Thyroid gland (tissue), 4 donors: ENCODE data around the gene TSPAN6. TPM values are rescaled to one million over a fixed set of nuclear protein-coding genes. Genes with fewer than 3 reads are reported as not detected.

Experiments
- DNase-seq, 2 donors: peaks; one replicate each; pipeline ENCODE4 v3.0.0-alpha.2; 2019
- H3K27ac ChIP-seq, 3 donors: fragments of 200-600 bp; sonication (generic); 1 replicate in 2 of 3; 2 replicates in 1 of 3; pipeline ENCODE4 v1.5.1; 2016 to 2019; ENCODE audit warnings: mild to moderate bottlenecking in 1 of 3, moderate library complexity in 1 of 3
- H3K27me3 ChIP-seq: fragments of 200-600 bp; sonication (generic); one replicate; pipeline ENCODE4 v1.5.1; 2019
- H3K36me3 ChIP-seq, 2 donors: fragments of 200-600 bp; sonication (generic); one replicate each; pipeline ENCODE4 v1.5.1; 2016 to 2019
- H3K4me1 ChIP-seq, 2 donors: fragments of 200-600 bp; sonication (generic); one replicate each; pipeline ENCODE4 v1.5.1; 2017 to 2019
- H3K4me3 ChIP-seq, 3 donors: fragments of 200-600 bp; sonication (generic); replicated peaks in 1 of 3; 1 replicate in 2 of 3; 2 replicates in 1 of 3; pipeline ENCODE4 v1.5.1; 2016; ENCODE audit warnings: mild to moderate bottlenecking in 1 of 3
- H3K9me3 ChIP-seq: fragments of 200-600 bp; sonication (generic); one replicate; pipeline ENCODE4 v1.5.1; 2017
- CTCF ChIP-seq, 6 experiments: fragments of 200-600 bp in 3 of 6; fragments of 450-650 bp in 3 of 6; sonication (generic) in 3 of 6; IDR thresholded peaks; one replicate each; pipeline ENCODE4 v1.5.1; 2016 to 2019; ENCODE audit warnings: antibody characterized with exemption in 6 of 6, mild to moderate bottlenecking in 2 of 6, inconsistent platforms in 1 of 6, moderate library complexity in 1 of 6
- POLR2A ChIP-seq, 2 donors: fragments of 450-650 bp; IDR thresholded peaks; one replicate each; pipeline ENCODE4 v1.6.1; 2017; ENCODE audit warnings: antibody characterized with exemption in 2 of 2, mild to moderate bottlenecking in 2 of 2, moderate library complexity in 1 of 2
- WGBS, 2 donors: methylation state at CpG; one replicate each; pipeline ENCODE4 v1.1.5; 2017; 5-methylcytosine and 5-hydroxymethylcytosine counted together
- intact Hi-C: fragments of 100-400 bp; cut with DNase I; formaldehyde crosslinking; loops from one replicate; pipeline ENCODE4 v1.15.1; 2023
- total RNA-seq, 4 donors: library from RNA; depleted of rRNA; stranded (reverse); fragments of >200 nt; gene quantifications; one replicate each; pipeline ENCODE4 v1.2.3, GENCODE V29; 2016

Gene TSPAN6
- total RNA-seq, 4 donors from 2014 or later, result 33.5 to 45.9 (median 35.2) TPM

GRCh38 chrX:100600758-100601157 lies 35.8 kb downstream of the TSPAN6 start:
- intact Hi-C loops, result no loop called here
- WGBS, 2 donors, result 44 to 68% methylated on average over 1 of the region's 1 CpG

GRCh38 chrX:100600340-100600739 lies 36.3 kb downstream of the TSPAN6 start:
- H3K36me3 ChIP-seq, result no peaks in the 10 kb centered on the region
- DNase-seq, result no peak
- no peaks in the 10 kb centered on the region for H3K4me1 ChIP-seq
- no peaks in the 10 kb centered on the region for H3K9me3 ChIP-seq
- no peak for TF ChIP-seq CTCF (IDR thresholded peaks at IDR 0.05)
- TF ChIP-seq POLR2A (IDR thresholded peaks at IDR 0.05), result no peak
- H3K27ac ChIP-seq, result no peak overlapping the region
- no peaks in the 10 kb centered on the region for H3K27me3 ChIP-seq
- no peak overlapping the region for H3K4me3 ChIP-seq
- intact Hi-C loops, result no loop called here

More at GRCh38 chrX:100600758-100601157, 35.8 kb downstream of the TSPAN6 start:
- DNase-seq, result no peak
- no peak overlapping the region for H3K27ac ChIP-seq
- no peaks in the 10 kb centered on the region for H3K27me3 ChIP-seq
- H3K36me3 ChIP-seq, result no peaks in the 10 kb centered on the region
- H3K4me1 ChIP-seq, result no peaks in the 10 kb centered on the region
- no peak for TF ChIP-seq POLR2A (IDR thresholded peaks at IDR 0.05)
- no peak for TF ChIP-seq CTCF (IDR thresholded peaks at IDR 0.05)
- no peaks in the 10 kb centered on the region for H3K9me3 ChIP-seq
- no peak overlapping the region for H3K4me3 ChIP-seq

- no peaks in the 10 kb centered on the region for H3K9me3 ChIP-seq
- H3K27ac ChIP-seq, result no peak overlapping the region
- H3K4me3 ChIP-seq, result no peak overlapping the region
- H3K27me3 ChIP-seq, result no peaks in the 10 kb centered on the region
- no peak for DNase-seq
- no peaks in the 10 kb centered on the region for H3K36me3 ChIP-seq
- TF ChIP-seq POLR2A (IDR thresholded peaks at IDR 0.05) (no peak), CTCF (IDR thresholded peaks at IDR 0.05) (no peak)
- intact Hi-C loops, result no loop called here
- H3K4me1 ChIP-seq, result no peaks in the 10 kb centered on the region
- 94% methylated on average over 8 of the region's 9 CpGs; no CpG with 5 or more reads in 1 of the 2 donors for WGBS, 2 donors
Observed at GRCh38 chrX:100599456-100599855, 37.1 kb downstream of the TSPAN6 start.

GRCh38 chrX:100596601-100597000 lies 40.0 kb downstream of the TSPAN6 start:
- TF ChIP-seq CTCF (IDR thresholded peaks at IDR 0.05), result no peak
- no peak for TF ChIP-seq POLR2A (IDR thresholded peaks at IDR 0.05)
- no peak overlapping the region for H3K4me3 ChIP-seq
- no peak overlapping the region for H3K27ac ChIP-seq
- H3K9me3 ChIP-seq, result no peaks in the 10 kb centered on the region
- no peaks in the 10 kb centered on the region for H3K4me1 ChIP-seq
- WGBS, 2 donors, result 68 to 90% methylated on average over 2 of the region's 2 CpGs
- intact Hi-C loops, result no loop called here
- no peaks in the 10 kb centered on the region for H3K36me3 ChIP-seq
- no peaks in the 10 kb centered on the region for H3K27me3 ChIP-seq
- no peak for DNase-seq

GRCh38 chrX:100593581-100593980 lies 43.0 kb downstream of the TSPAN6 start:
- TF ChIP-seq POLR2A (IDR thresholded peaks at IDR 0.05), result no peak
- no peak for TF ChIP-seq CTCF (IDR thresholded peaks at IDR 0.05)
- whole genome bisulfite sequencing, 2 donors, result 4 to 5% methylated on average over 2 of the region's 2 CpGs
- Histone ChIP-seq H3K4me1 (no peaks in the 10 kb centered on the region), H3K4me3 (no peak overlapping the region), H3K27me3 (no peaks in the 10 kb centered on the region), H3K27ac (no peak overlapping the region), H3K9me3 (no peaks in the 10 kb centered on the region), H3K36me3 (no peaks in the 10 kb centered on the region)
- no peak for DNase-seq
- intact Hi-C loops, result no loop called here
